Caki2 (cell line): ENCODE data around the gene MORC4. TPM values are rescaled to one million over a fixed set of nuclear protein-coding genes. Genes with fewer than 3 reads are reported as not detected.

Source experiments
- DNase-seq: peaks from one replicate; pipeline ENCODE4 v3.0.0-alpha.2; 2015; ENCODE audit warnings: low read depth
- in situ Hi-C: cut with HindIII; loops from 2 replicates; pipeline ENCODE4 v1.10.0; 2016; ENCODE audit warnings: low sequenced_read_pairs, low pct_unique_long_range_greater_than_20kb, mixed read lengths
- total RNA-seq: library from RNA; depleted of rRNA; stranded (reverse); fragments of >200 nt; shearing (Covaris generic); gene quantifications from 2 replicates; pipeline ENCODE4 v1.2.3, GENCODE V29; 2014; ENCODE audit warnings: low replicate concordance

MORC4 gene
- total RNA-seq, 1 experiment from 2014 or later = 5.3 TPM

- peak; percentile 66 for DNase-seq
- in situ Hi-C loops = no loop called here
Measured at GRCh38 chrX:106927700-106928099, 72.3 kb downstream of the MORC4 start.

GRCh38 chrX:106927023-106927422, 73.0 kb downstream of the MORC4 start:
- in situ Hi-C loops = no loop called here
- DNase-seq = no peak

- in situ Hi-C loops = no loop called here
Measured at GRCh38 chrX:106921637-106922036, 78.4 kb downstream of the MORC4 start.

GRCh38 chrX:106919932-106920452, 80.0 kb downstream of the MORC4 start, which contains the start of gene CLDN2:
TSS of gene CLDN2 (plus strand) at chrX:106920402. CDS start at chrX:106928229, 7,827 bp downstream.
- in situ Hi-C loops = no loop called here
- no peak for DNase-seq

More at GRCh38 chrX:106921637-106922036, 78.4 kb downstream of the MORC4 start:
- DNase-seq = no peak

- DNase-seq = peak; percentile 65
Measured at GRCh38 chrX:106917830-106918500, 82.0 kb downstream of the MORC4 start.

GRCh38 chrX:106912864-106913263, 87.1 kb downstream of the MORC4 start:
- in situ Hi-C loops = no loop called here
- no peak for DNase-seq

More at GRCh38 chrX:106917830-106918500, 82.0 kb downstream of the MORC4 start:
- in situ Hi-C loops = no loop called here

GRCh38 chrX:106906361-106906760, 93.7 kb downstream of the MORC4 start:
- peak; percentile 67 for DNase-seq
- in situ Hi-C loops = no loop called here

- in situ Hi-C loops = no loop called here
- DNase-seq = no peak
Measured at GRCh38 chrX:106905064-106905708, 94.8 kb downstream of the MORC4 start.

- in situ Hi-C loops = no loop called here
- DNase-seq = no peak
Measured at GRCh38 chrX:106903856-106904528, 96.0 kb downstream of the MORC4 start.

- in situ Hi-C loops = no loop called here
- DNase-seq = no peak
Measured at GRCh38 chrX:106903291-106903824, 96.7 kb downstream of the MORC4 start, which contains the start of gene RIPPLY1. TSS of gene RIPPLY1 (minus strand) at chrX:106903341. CDS start at chrX:106903287, 54 bp downstream.

GRCh38 chrX:106902684-106903083, 97.3 kb downstream of the MORC4 start:
- in situ Hi-C loops = no loop called here
- DNase-seq = no peak

GRCh38 chrX:106901781-106902219, 98.2 kb downstream of the MORC4 start:
- in situ Hi-C loops = no loop called here
- DNase-seq = no peak

- no peak for DNase-seq
- in situ Hi-C loops = no loop called here
Measured at GRCh38 chrX:106901341-106901740, 98.7 kb downstream of the MORC4 start.

- no peak for DNase-seq
- in situ Hi-C loops = no loop called here
Measured at GRCh38 chrX:106899841-106900240, 100.2 kb downstream of the MORC4 start.

GRCh38 chrX:106899276-106899675, 100.7 kb downstream of the MORC4 start:
- in situ Hi-C loops = no loop called here
- DNase-seq = no peak

GRCh38 chrX:106898462-106898861, 101.5 kb downstream of the MORC4 start:
- in situ Hi-C loops = no loop called here
- peak; percentile 59 for DNase-seq

- peak; percentile 26 for DNase-seq
Measured at GRCh38 chrX:106897259-106897658, 102.8 kb downstream of the MORC4 start.

GRCh38 chrX:106894978-106895452, 105.0 kb downstream of the MORC4 start:
- peak; percentile 41 for DNase-seq
- in situ Hi-C loops = no loop called here

More at GRCh38 chrX:106897259-106897658, 102.8 kb downstream of the MORC4 start:
- in situ Hi-C loops = no loop called here
